CD4-positive, alpha-beta T cell treated with Interleukin-21 for 1 hour (primary cell): Measurements from ENCODE around the gene CELF4.

ENCODE experiments used
- DNase-seq: peaks from one replicate; pipeline ENCODE4 v3.0.0-alpha.2; 2020

CELF4 gene

DNA sequence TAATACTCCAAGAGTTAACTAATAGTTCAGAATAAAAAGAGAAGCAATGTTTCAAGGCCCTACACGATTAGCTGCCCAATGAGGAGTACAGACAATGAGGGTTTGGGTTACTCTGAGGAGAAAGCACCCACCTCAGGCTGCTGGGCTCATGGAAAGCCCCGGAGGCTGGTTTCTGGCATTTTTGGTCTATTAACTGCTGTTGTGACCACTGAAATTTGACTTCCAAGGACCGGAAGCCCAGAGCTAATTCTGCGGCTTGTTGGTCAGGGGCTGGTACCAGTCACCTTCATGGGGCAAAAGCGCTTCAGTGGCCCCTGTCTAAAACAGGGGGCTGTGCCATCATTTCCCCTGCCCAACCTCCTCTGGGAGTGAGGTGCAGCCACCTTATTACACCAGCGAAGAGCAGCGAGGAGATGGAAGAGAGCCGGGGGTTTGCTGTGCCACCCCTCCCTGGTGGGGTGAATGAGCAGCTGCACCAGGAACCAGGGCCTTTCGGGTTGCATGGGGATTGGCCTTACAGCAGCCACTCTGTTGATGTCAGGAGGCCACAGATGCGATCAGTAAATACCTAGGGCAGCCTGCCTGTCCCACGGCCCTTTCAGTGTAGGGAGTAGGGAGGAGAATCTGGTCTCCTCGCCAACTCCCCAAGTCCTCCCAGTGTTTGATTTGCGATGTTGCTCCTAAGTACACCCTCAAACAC lies 131.3 kb downstream of the CELF4 start:
- DNase-seq = no peak

DNA sequence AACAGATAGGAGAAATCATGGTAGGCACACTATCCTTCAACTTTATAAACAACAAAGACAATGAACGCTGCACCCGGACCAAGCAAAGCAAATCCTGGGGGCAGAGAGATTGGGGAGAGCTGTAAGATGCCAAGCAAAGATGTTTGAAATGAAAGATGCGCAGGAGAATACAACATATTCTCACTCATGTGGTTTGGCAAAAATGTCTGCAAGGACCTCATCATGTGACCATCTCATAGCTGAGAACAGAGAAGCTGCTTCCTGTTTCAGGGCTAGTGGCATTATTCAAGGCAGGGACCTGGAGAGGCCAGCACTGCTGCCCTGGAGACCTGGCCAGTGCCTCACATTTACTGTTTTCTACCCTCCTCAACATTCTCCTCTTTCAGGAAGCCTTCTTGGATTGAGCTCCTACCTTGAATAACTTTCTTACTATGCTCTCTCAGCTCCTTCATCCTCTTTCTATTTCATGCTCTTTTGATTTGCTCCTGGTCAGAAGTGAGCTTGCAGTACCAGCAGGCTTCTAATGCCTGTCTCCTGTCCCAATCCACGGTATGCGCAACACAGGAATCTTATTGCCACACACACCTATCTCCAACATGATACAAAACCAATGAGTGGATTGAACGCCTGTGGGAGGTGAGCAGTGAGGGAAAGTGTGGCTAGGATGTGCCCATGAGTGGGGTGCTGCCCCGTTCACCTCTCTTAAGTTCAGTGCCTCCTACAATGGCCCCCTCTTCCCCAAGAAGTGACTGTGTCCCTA lies 133.0 kb downstream of the CELF4 start:
- DNase-seq = no peak

DNA sequence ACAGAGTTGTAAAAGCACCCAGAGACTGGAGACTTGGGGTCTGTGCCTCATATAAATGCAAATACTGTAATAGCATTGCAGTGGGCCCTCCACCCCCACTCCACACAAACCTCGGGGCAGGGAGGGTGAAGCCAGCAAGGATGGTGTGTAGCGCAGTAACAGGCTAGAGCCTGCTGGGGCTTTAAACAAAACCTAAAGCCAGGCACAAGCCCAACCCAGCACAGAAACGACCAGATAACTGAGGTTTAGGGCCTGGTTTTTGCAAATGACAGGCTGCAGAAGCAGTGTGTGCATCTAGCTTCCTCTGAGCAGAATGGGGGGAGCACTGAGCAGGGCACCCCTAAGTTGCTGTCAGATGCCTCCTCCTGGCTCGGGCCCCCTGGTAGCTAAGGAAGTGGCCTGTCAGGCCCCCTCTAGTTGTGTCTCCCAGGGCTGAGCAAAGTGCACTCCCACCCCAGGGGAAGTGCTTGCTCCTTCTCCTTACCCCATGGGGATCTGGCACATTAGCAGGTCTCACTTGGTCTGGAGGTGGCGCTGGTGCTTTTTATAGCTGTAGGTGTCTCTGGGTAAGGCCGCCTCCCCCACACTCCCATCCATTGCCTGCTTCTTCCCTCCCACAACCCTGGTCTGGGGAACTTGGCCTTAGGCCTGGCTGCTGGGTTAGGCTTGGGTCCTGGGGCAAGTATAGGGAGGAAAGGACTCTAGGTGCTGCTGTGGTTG lies 135.1 kb downstream of the CELF4 start:
- no peak for DNase-seq

DNA sequence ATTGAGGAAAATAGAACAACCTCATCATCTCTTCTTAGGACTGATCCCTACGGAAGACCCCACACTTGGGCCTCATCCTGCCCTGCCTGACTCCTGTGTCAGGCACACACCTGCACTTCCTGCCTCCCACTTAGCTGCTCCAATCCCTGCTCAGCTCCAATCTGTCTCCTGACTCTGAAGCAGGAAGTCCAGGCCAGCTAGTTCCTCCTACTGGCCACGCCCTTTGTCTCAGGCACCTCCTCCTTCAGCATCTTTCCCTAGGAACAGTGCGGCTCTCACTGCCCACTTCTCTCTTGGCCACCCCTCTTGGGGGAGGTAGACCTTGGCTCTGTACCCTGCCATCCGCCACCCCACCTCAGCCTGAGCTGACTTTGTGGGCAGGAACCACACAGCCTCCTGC lies 135.8 kb downstream of the CELF4 start:
- DNase-seq = no peak

DNA sequence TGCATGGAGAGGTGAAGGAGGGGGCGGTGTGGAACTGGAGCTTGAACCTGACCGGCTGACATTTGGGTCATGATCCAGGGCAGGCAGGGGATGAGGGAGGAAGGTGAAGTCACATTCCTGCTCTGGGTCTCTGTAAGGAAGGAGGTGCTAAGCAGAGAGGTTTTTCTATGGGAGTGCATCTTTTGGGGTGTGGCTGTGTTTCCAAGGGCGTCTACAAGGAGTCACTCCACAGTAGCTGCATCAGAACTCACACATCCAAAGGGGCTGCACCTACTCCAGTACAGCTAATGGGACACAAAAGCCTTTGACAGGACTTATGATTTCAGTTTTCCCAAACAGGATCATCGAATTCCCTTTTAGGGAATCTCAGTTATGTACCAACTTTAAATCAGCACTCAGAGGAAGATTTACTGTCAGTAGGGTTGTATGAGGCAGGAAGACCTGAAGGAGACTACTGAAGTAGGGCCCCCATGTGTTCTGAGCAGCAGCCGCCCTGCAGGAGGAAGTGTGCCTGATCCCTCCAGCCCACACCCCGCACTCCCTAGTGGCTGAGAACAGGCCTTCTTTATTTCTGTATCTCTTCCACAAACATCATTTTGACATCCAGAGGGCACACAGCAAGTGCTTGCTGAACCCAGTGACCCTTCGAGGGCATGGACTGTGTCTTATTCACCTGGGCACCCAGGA lies 137.2 kb downstream of the CELF4 start:
- no peak for DNase-seq

DNA sequence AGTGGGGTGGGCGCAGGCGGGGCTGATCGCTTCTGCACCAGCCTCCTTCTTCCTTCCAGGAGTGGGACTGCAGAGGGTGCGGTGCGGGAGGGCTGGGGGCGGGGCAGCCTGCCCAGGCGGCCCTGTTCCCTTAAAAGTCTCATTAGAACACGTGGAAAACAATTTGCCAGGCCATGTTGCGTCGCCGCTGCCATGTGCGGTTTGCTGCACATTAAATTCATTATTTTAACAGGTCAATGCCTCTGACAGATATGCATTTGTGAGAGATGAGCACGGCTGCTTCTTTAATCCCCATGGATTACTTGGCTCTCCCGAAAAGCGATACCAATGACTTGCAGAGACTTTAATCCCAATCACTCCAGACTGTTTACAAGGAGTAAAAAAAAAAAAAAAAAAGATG lies 139.0 kb downstream of the CELF4 start:
- no peak for DNase-seq

DNA sequence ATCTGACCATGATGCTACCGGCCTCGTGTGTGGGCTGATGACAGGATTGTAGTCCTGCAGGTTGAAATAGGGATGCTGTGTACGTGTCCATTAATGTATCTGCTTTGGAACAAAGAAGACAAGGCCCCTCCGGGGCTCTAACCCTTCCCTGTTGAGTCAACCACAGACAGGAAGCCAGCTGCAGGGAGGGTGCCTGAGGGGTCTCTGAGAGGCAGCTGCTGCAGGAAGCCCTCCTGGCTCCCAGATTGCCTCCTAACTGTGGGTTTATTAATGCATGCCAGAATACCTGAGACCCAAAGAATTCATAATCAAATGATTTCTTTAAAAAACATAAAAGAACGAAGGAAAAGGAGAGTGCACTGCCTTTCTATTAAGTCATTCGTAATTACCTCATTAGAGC lies 140.4 kb downstream of the CELF4 start:
- no peak for DNase-seq

DNA sequence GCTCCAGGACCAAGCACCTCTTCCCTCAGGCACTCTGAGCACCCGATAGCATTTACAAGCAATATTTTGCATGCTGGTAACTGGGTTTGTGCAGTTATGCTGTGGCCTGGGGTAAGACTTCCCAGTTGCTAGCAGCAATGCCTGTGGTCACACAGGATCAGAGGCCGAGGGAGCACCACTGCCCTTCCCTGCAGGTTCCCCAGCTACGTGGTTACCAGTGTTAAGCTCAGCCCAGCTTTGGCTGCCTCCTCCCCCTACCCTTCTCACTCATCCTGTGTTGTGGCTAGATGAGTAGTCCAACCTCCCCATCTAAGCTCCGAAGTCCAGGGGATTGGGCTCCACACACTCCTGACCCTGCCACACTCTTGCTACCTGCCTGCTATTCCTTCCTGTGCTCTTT lies 141.1 kb downstream of the CELF4 start:
- no peak for DNase-seq

DNA sequence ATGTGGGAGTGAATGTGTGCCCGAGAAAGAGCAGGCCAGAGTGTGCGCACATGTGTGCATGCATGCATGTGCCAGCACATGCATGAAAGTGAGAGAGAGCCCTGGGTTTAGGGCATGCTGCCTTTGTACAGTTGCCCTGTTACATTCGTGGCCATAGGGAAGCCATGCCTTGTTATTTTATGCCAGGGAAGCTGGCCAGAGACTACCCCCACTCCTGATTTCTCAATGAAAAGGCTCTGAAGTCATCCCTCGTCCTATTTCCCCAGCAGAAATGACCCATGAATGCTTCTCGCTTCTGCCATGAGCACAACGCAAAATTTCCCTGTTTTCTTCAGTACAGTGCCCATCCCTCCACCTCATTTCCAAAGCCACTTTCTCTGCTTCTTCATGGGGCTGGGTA lies 143.0 kb downstream of the CELF4 start:
- no peak for DNase-seq

DNA sequence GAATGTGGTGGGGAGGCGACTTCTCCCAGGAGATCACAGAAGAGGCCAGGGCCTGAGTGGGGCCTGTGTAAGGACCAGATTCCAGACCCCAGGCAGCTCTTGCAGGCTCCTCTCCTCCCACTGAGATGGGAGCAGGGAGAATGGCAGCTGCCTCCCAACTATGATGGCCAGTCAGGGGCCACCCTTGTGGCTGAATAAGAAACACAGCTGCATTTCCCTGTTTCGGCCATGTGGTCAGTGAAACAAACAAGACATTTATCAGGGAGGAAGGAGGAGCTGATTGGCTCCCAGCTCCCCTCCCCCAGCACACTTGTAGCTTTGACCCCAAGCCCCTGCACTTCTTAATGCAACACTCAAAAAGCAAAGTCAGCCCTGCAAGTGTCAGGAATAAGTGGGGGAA lies 143.5 kb downstream of the CELF4 start:
- no peak for DNase-seq

DNA sequence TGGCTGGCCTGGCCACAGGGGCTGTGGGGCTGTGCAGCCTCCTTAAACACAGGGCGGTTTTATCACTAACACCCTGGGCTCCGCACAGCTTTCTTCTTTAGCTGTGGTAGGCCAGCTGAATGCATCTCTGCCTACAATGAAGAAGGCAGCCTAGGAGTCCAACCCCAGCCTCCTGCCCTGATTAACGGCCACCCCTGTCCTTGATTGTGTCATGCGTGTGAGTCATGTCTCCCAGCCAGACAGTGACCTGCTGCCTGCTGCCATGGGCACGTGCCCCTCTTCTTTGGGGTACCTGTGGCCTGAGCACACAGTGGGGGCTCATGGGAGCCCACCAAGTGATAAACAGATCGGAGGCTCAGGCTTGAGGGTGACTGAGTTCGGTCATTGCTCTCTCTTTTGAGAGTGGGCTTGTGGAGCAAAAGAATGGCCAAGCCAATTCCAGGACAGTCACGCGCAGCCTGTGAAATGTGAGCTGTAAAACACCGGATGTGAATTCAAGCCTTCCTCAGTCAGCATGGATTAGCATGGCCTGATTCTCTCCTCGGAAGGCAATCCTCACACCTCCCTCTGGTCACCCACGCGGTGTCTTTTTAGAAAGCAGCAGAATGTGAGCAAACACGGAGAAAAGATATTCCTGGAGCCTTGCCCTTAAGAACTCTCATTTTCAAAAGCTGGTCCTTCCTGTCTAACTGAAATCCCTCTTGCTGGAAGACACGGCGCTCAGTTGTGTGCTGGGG lies 144.1 kb downstream of the CELF4 start:
- DNase-seq = no peak

DNA sequence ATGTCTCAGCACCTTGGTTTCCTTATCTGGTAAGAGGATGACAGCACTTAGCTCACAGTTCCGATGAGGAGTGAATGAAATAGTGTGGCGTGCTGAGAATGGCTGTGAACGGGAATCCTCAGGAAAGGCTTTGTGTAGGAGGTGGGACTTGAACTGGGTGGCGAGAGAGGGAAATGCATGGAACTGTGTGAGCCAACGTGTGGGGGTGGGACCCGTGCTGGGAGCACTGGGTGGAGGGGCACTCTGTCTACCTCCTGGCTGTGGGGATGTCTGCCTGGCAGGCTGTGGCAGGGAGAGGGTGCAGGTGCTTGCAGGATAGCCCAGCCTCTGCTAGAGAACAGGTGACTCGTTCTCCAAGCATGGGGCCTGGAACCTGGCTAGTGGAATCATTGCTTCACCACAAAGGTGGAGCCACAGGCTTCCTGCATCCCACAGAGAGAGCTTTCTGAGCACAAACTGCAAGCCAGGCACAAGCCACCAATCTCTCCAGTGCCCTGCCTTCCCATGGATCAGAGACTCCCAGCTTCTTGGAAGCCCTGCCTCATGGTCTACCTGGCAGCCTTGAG lies 145.2 kb downstream of the CELF4 start:
- DNase-seq = no peak

DNA sequence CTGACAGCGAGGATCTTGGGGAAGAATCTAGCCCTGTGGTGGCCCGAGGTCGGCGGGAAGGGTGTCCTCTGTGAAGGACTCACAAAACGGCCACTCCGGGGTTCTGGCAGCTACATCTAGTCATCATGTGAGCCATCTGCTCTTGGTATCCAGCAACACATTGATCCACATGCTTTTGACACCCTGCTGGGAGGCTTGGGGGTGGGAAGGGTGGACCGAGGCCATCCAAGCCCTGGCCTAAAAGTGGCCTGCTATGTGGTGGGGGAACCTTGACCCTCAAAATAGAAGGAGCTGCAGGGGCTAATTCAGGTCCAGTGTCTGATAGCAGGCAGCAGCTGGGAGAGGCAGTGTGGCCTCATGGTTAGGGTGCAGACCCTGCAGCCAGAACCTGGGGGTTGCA lies 145.7 kb downstream of the CELF4 start:
- no peak for DNase-seq

DNA sequence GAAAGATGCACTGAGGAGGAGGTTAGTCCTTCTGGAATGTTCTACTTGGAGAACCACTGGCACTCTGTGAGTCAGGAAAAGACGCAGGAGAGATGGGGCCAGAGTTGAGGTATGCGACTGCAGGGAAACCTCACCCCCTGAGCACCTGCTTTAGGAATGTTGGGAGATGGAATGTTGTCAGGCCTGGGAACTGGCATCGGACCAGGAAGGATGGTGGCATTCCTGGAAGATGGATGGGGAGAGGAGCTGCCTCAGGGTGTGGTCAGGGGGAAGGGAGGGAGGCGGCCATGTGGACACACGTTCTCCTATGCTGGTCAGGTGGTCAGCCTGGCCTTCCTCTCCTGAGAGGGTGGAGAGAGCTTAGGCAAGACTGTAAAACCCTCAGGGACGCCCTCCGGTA lies 146.3 kb downstream of the CELF4 start:
- no peak for DNase-seq

DNA sequence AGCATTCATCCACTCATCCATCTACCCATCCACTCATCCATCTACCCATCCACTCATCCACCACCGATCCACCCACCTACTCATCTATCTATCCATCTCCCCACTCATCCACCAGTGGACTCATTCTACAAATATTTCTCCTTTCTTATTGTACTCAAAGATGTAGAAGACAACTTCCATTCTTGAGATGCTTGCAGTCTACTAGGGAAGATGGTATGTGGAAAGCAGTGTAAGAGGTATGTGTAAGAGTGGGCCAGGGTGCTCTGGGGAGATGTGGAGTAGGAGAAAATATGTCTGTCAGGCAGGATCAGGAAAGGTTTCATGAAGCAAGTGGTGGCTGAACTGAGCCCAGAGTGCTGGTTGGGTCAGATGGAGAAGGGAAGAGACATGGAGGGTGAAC lies 150.8 kb downstream of the CELF4 start:
- no peak for DNase-seq

DNA sequence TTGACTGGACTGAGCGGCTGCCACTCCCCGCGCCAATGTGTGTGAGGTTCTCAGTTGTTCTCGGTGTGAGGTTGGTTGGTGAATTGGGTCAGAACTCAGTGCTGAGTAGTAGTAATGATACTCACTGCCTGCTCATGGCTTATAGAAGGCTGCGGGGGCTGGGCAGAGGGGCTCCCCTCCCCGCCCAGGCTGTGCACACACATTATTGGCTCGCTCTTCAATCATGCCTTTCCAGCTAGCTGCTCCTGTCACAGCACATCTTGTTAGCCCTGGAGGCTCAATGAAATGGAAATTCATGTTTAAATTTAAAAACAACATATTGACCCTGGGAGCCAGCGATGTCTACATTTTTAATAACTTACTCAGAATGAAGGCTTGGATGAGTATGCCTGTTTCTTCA lies 152.8 kb downstream of the CELF4 start:
- DNase-seq = no peak

DNA sequence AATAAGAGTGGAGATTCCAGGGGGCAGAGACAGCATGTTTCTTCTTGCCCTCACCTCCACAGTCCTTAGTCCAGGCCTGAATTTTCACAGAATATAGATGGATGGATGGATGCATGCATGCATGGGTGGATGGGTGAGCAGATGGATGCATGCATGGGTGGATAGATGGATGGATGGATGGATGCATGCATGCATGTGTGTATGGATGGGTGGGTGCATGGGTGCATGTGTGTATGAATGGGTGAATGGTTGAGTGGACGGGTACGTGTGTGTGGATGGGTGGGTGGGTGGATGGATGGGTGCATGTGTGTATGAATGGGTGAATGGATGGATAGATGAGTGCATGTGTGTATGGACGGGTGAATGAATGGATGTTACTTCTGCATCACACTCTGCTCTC lies 153.3 kb downstream of the CELF4 start:
- no peak for DNase-seq

DNA sequence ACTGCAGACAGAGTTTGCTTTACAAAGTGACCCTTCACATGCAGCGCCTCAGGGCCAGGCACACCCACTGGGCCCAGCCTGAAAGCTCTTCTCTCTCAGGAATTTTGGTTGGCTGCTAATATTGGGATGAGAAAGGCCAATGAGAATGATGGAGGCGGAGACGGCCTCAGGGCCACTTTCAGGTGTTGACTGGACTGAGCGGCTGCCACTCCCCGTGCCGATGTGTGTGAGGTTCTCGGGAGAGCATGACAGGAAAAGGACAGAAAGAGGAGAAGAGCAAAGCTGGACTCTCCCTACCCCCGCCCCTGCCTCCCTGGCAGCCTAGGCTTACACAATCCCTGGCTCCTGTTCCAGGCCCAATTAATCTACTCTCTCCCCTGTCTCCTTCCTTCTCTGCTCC lies 155.7 kb downstream of the CELF4 start:
- no peak for DNase-seq

DNA sequence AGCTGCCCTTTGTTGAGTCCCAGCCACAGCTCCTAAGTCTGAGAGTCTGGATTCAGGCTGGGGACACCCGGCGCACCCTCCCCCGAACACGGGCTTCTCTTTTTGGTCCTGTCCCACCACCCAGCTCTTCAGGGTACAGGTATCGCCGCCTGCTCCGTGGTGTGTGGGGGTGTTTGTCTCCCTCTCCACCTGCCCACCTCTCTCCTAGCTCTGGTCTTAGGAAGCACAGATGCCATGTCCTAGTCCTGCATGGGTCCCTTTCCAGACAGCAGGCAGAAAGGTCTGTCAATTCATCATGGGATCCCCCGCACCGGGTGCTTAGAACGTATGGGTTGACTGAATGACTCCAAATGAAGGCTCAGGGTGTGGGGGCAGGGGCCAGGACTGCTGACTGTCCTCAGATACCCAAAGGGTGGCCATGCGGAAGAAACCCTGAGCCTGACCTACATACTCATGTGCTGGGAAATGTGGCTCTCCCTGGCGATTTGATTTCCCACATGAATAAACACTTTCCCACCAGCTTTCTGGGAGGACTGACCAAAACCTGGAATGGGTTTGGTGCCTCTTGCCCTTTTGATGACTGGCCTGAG lies 156.8 kb downstream of the CELF4 start:
- no peak for DNase-seq

DNA sequence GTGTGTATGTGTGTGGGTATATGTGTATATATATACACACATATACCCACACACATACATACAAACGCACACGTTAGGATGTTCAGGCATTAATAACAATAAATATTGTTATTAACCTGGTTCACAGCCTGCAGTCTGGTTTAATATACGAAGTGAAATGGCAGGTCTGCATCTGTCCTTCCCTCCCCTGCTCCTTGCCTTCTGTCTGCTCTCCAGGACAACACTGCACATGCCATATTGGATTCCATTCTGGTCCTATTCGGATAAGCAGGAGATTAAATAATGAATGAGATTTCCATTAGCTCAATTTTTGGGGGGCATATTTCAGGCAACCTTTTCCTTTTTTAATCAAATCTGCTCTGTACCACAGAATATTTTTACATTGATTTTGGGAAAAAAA lies 158.0 kb downstream of the CELF4 start:
- no peak for DNase-seq

DNA sequence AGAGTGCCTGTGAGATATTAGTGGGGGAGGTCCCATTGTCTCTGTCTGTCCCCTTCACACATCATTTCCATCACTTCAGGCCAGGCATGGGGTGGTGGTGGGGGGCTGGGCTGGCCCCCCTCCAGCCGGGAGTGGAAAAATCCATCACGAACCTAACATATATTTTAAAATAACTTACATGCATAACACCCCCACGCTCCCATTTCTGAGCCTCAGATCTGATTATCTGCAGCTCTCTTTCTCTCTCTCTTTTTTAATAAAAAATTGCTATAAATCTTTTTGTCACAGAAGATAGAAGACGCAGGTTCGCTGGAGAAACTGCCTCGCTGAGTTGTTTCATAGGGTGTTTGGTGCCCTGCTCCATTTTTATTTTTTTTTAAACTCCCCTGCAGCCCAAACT lies 159.8 kb downstream of the CELF4 start:
- no peak for DNase-seq

DNA sequence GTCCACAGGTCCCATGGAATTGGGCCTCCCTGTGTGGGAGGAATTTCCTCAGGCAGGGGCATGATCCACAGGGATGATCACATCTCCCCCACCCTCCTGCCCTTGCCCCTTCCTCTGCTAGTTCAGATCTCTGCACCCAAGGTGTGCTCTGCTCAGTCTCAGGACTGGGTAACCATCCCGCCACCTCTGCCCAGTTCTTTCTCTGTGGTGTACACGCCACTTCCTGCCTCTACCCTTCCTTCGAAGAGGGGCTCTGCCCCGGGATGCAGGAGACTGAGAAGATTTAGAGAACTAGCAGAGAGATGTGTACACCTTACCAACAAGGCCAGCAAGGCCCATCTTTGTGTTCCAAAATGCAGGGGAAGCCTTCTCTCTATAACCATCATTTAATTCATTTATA lies 160.4 kb downstream of the CELF4 start:
- DNase-seq = no peak
